A549 treated with CpdA at 1 μM for 4 hours (cell line): Measurements from ENCODE around the gene LLPH. TPM values are rescaled to one million over a fixed set of nuclear protein-coding genes. Genes with fewer than 3 reads are reported as not detected.

Source experiments
- total RNA-seq: library from RNA; stranded (reverse); fragments of 200-300 nt; extraction: Qiagen RNA extraction; gene quantifications from 5 replicates; pipeline ENCODE4 v1.2.3, GENCODE V29; 2022; ENCODE audit warnings: low read depth

Gene LLPH
- 46.9 to 61.3 TPM (median 57.8 TPM) in 5 replicates for total RNA-seq

GRCh38 chr12:66130267-66131066 is at the start of gene LLPH:
Gene LLPH (minus strand): TSS chr12:66130750. CDS start chr12:66129106, 1,644 bp downstream.

GRCh38 chr12:66169221-66170170 is 38.9 kb upstream of the LLPH start, which contains the start of gene TMBIM4:
Gene TMBIM4 (minus strand): TSS chr12:66169996. CDS start chr12:66169951, 45 bp downstream.

Other genes with a start within 250 kb of the LLPH start
- gene TMBIM4, start 39.2 kb upstream of the LLPH start, total RNA-seq, result 47.6 to 52.7 TPM (median 49.2 TPM) in 5 replicates
- 0.03 to 0.09 TPM (median 0.06 TPM) in 5 replicates for gene IRAK3, start 58.5 kb upstream of the LLPH start, total RNA-seq
- gene HELB, start 171.7 kb upstream of the LLPH start, total RNA-seq, result 1.5 to 1.7 TPM (median 1.7 TPM) in 5 replicates